Heart left ventricle (tissue), 16 donors: ENCODE data around the gene MEX3B. TPM values are rescaled to one million over a fixed set of nuclear protein-coding genes. Genes with fewer than 3 reads are reported as not detected.

Experiments used
- ATAC-seq, 4 donors: fragments of 200-7000 bp; cut with Tn5 transposase; one replicate each; pipeline ENCODE4 v1.9.1; 2020 to 2022; ENCODE audit warnings: moderate library complexity in 4 of 4, mild to moderate bottlenecking in 3 of 4, moderate number of reproducible peaks in 1 of 4
- DNase-seq, 5 donors: peaks; one replicate each; pipeline ENCODE4 v3.0.0-alpha.2; 2020
- H3K27ac ChIP-seq, 12 donors: fragments of 200-600 bp; sonication (generic) in 4 of 12; one replicate each; pipeline versions ENCODE4 v1.5.0 to v1.8.0; 2016 to 2022; ENCODE audit warnings: mild to moderate bottlenecking in 2 of 12
- H3K27me3 ChIP-seq, 9 donors: fragments of 200-600 bp; sonication (generic) in 2 of 9; one replicate each; pipeline versions ENCODE4 v1.5.1 to v1.8.0; 2016 to 2022; ENCODE audit warnings: mild to moderate bottlenecking in 3 of 9
- H3K36me3 ChIP-seq, 9 donors: fragments of 200-600 bp; sonication (generic) in 2 of 9; one replicate each; pipeline versions ENCODE4 v1.5.0 to v1.8.0; 2018 to 2022; ENCODE audit warnings: mild to moderate bottlenecking in 2 of 9
- H3K4me1 ChIP-seq, 12 donors: fragments of 200-600 bp; sonication (generic) in 4 of 12; one replicate each; pipeline versions ENCODE4 v1.5.0 to v1.8.0; 2016 to 2022; ENCODE audit warnings: mild to moderate bottlenecking in 3 of 12
- H3K4me3 ChIP-seq, 12 donors: fragments of 200-600 bp; sonication (generic) in 4 of 12; one replicate each; pipeline versions ENCODE4 v1.5.0 to v1.8.0; 2017 to 2022; ENCODE audit warnings: mild to moderate bottlenecking in 9 of 12, moderate library complexity in 4 of 12
- H3K9me3 ChIP-seq, 12 donors: fragments of 200-600 bp; sonication (generic) in 4 of 12; one replicate each; pipeline versions ENCODE4 v1.5.0 to v1.8.0; 2016 to 2022; ENCODE audit warnings: mild to moderate bottlenecking in 1 of 12
- CTCF ChIP-seq, 12 donors: fragments of 200-600 bp; sonication (generic) in 4 of 12; IDR thresholded peaks; one replicate each; pipeline versions ENCODE4 v1.5.0 to v1.8.0; 2018 to 2022; ENCODE audit warnings: antibody characterized with exemption in 12 of 12, mild to moderate bottlenecking in 5 of 12
- POLR2A ChIP-seq, 2 donors: fragments of 450-650 bp; IDR thresholded peaks; one replicate each; pipeline ENCODE4 v1.6.1; 2017; ENCODE audit warnings: antibody characterized with exemption in 2 of 2, mild to moderate bottlenecking in 2 of 2, moderate library complexity in 2 of 2
- WGBS, 4 donors: extraction: QIAGEN DNeasy Blood & Tissue Kit in 2 of 4; methylation state at CpG; one replicate each; pipeline versions ENCODE4 v1.1.5 to v1.1.7; 2013 to 2018; 5-methylcytosine and 5-hydroxymethylcytosine counted together
- intact Hi-C, 10 donors: fragments of 100-400 bp; cut with DNase I; formaldehyde crosslinking; loops; one replicate each; pipeline versions ENCODE4 v1.11.1 to v1.14.2; 2022
- polyA plus RNA-seq, 2 donors: library from polyadenylated mRNA; stranded (reverse); fragments of 200-250 nt; gene quantifications; one replicate each; pipeline ENCODE4 v1.2.3, GENCODE V29; 2013
- total RNA-seq, 9 donors: library from RNA; depleted of rRNA in 2 of 9; stranded (reverse); fragments of >200 nt in 2 of 9; fragmentation: NEBNext Ultra II Directional in 3 of 9; extraction: Animal tissue kit (Norgen Biotek cat#: 25700) in 3 of 9; gene quantifications; one replicate each; pipeline versions ENCODE4 v1.1.0 to v1.2.4, GENCODE V29; 2016 to 2023
- donor health status: ischemic (EF 13 %, LVEDD 7.1; RV severe dilation, severe dysfunction).
- donor health status: healthy with polysubstance abuse.
- donor health status: DM: no; HTN: yes; CAD: no.
- donor health status: DM: no; HTN: no; CAD: no.
- donor health status: ischemic (EF 25% LVEDD 6.9; RV normal size, moderate dysfunction).
- donor health status: ischemic (EF 25% LVEDD 5.7; RV mildly dilated, moderate dysfunction).
- donor health status: healthy.
- donor health status: DM: yes; HTN: yes; CAD: no.
- donor health status: ischemic (EF 35%, LVEDD 5.7; RV mildly dilated, moderate dysfunction).
- donor health status: nonischemic (EF 11% LVEDD 7.7; RV severe dilation, severe dysfunction).
- donor health status: DM: yes; HTN: yes; CAD: no.
- donor health status: PGD.
- donor health status: ischemic (EF 29% LVEDD 5.4; RV normal size, mild dysfunction).
- donor health status: nonischemic (EF 23%, LVEDD 6.1; RV moderate dilation, normal function).

Gene MEX3B
- total and polyA plus RNA-seq, 11 donors = 1.3 to 5.3 (median 3.0) TPM

GRCh38 chr15:82043130-82043673, 2.6 kb downstream of the MEX3B start:
- Histone ChIP-seq H3K27ac (peak overlapping the region in 1 of 12 donors; percentile 99), H3K27me3 (no peaks in the 10 kb centered on the region), H3K4me1 (peaks cover 0 to 42% (median 20%) of the 10 kb centered on the region in 12 donors), H3K36me3 (peaks cover 0 to 16% (median 0%) of the 10 kb centered on the region in 9 donors), H3K4me3 (peak overlapping the region in 7 of 12 donors; percentile 83 to 97 (median 92)), H3K9me3 (no peaks in the 10 kb centered on the region)
- TF ChIP-seq CTCF (IDR thresholded peaks at IDR 0.05) = no peak
- peak in 1 of 5 donors; percentile 23 for DNase-seq
- 81 to 83% (median 83%) methylated on average over 46 to 47 of the region's 47 CpGs for WGBS, 4 donors
- ATAC-seq = no peak
- intact Hi-C loops = loop anchor here in 6 of 10 donors (5.0 to 10.0 kb wide), 10 partner anchors 88 to 1048 kb away; partner anchors contain the start of gene RPS17 (in 1 of the 6)

GRCh38 chr15:82040862-82041261, 5.0 kb downstream of the MEX3B start:
- peak overlapping the region in 6 of 12 donors; percentile 6 to 51 (median 32) for H3K27ac ChIP-seq
- peak in 2 of 5 donors; percentile 45 to 51 for DNase-seq
- H3K4me1 ChIP-seq = peaks cover 0 to 31% (median 15%) of the 10 kb centered on the region in 12 donors
- ATAC-seq = peak in 3 of 4 donors; percentile 5 to 47 (median 28)
- no peaks in the 10 kb centered on the region for H3K9me3 ChIP-seq
- H3K36me3 ChIP-seq = peaks cover 0 to 16% (median 0%) of the 10 kb centered on the region in 9 donors
- no peaks in the 10 kb centered on the region for H3K27me3 ChIP-seq
- intact Hi-C loops = loop anchor here in 6 of 10 donors (5.0 to 10.0 kb wide), 10 partner anchors 86 to 1046 kb away; partner anchors contain the start of gene RPS17 (in 1 of the 6)
- no peak overlapping the region for H3K4me3 ChIP-seq
- TF ChIP-seq CTCF (IDR thresholded peaks at IDR 0.05) (no peak), POLR2A (IDR thresholded peaks at IDR 0.05) (no peak)
- WGBS, 4 donors = 27 to 42% (median 32%) methylated on average over 4 of the region's 4 CpGs

DNA sequence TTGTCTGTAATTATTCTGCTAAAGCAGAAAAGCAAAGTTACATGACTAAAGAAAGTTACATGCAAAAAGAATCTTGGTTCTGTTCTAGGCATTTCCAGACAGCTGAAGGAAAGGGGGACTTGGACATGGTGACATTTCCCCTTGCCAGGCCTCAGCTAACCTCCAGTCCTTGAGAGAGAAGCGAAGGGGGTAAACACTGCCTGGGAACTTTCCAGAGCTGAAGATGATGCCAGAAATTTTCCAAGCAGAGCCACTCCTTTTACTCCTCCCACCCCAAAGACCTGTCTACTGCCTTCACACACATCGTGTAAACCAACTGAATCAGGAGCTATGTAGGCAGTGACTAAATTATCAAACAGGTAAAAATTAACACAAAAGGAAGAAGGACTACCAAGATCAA, 5.4 kb downstream of the MEX3B start:
- DNase-seq (no peak), ATAC-seq (peak; percentile 14 to 38 (median 22))
- no peaks in the 10 kb centered on the region for H3K27me3 ChIP-seq
- no peaks in the 10 kb centered on the region for H3K9me3 ChIP-seq
- H3K27ac ChIP-seq = peak overlapping the region in 6 of 12 donors; percentile 6 to 51 (median 32)
- intact Hi-C loops = loop anchor here in 6 of 10 donors (5.0 to 10.0 kb wide), 10 partner anchors 86 to 1046 kb away; partner anchors contain the start of gene RPS17 (in 1 of the 6)
- H3K4me1 ChIP-seq = peaks cover 0 to 31% (median 15%) of the 10 kb centered on the region in 12 donors
- no peak for TF ChIP-seq CTCF (IDR thresholded peaks at IDR 0.05)
- no peak for TF ChIP-seq POLR2A (IDR thresholded peaks at IDR 0.05)
- H3K4me3 ChIP-seq = no peak overlapping the region
- 19 to 35% (median 25%) methylated on average over 2 of the region's 2 CpGs for WGBS, 4 donors
- peaks cover 0 to 16% (median 0%) of the 10 kb centered on the region in 9 donors for H3K36me3 ChIP-seq

DNA sequence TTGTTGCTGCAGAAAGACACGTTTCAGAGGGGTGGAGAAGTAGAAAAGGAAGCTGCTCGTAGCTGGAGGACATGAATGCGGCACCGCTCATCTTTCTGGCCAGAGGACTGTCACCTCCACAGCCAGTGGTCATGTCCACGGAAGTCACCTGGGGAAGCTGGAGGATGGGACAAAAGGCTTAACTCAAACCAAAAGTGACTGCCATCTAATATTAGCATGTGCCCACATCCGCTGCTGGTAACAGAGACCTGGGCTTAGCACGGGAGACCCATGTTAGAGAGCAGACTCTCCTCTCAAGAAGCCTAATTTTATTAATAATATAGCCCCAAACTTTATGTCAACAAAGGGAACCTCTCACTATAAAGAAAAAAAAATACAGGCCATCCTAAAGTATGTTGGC, 5.9 kb downstream of the MEX3B start:
- Histone ChIP-seq H3K27ac (no peak overlapping the region), H3K4me1 (peaks cover 0 to 29% (median 15%) of the 10 kb centered on the region in 12 donors), H3K36me3 (peaks cover 0 to 16% (median 0%) of the 10 kb centered on the region in 9 donors), H3K4me3 (no peak overlapping the region), H3K27me3 (no peaks in the 10 kb centered on the region), H3K9me3 (no peaks in the 10 kb centered on the region)
- 94 to 98% (median 97%) methylated on average over 7 of the region's 7 CpGs for WGBS, 4 donors
- DNase-seq = no peak
- intact Hi-C loops = loop anchor here in 6 of 10 donors (5.0 to 10.0 kb wide), 10 partner anchors 85 to 1045 kb away; partner anchors contain the start of gene RPS17 (in 1 of the 6)
- ATAC-seq = no peak
- TF ChIP-seq CTCF (IDR thresholded peaks at IDR 0.05) (no peak), POLR2A (IDR thresholded peaks at IDR 0.05) (no peak)
